Breast epithelium (tissue), 3 donors: ENCODE data around the gene TMEM209.

Experiments used
- CTCF ChIP-seq, 3 donors: fragments of 450-650 bp; IDR thresholded peaks; one replicate each; pipeline ENCODE4 v1.5.1; 2016 to 2017; ENCODE audit warnings: antibody characterized with exemption in 3 of 3, mild to moderate bottlenecking in 3 of 3, moderate library complexity in 3 of 3
- POLR2A ChIP-seq: fragments of 450-650 bp; IDR thresholded peaks from one replicate; pipeline ENCODE4 v1.6.1; 2016; ENCODE audit warnings: antibody characterized with exemption, mild to moderate bottlenecking, moderate library complexity
- POLR2AphosphoS5 ChIP-seq, 3 donors: sonication (generic); formaldehyde crosslinking; IDR thresholded peaks; one replicate each; pipeline ENCODE4 v1.6.1; 2017; ENCODE audit warnings: antibody characterized with exemption in 3 of 3

- TF ChIP-seq CTCF (IDR thresholded peaks at IDR 0.05) (no peak), POLR2A (no peak), POLR2AphosphoS5 (IDR thresholded peaks at IDR 0.05) (no peak)
These were observed 68.0 kb downstream of the TMEM209 start for GRCh38 chr7:130137207-130137606.
